GM12878 (cell line): ENCODE results near the gene NTSR1. TPM values are rescaled to one million over a fixed set of nuclear protein-coding genes. Genes with fewer than 3 reads are reported as not detected.

Source experiments
- ATAC-seq: fragments of 200-7000 bp; cut with Tn5 transposase; 3 replicates; pipeline ENCODE4 v1.9.1; 2020; ENCODE audit warnings: mild to moderate bottlenecking, moderate library complexity
- BruUV-seq: library from RNA; stranded (reverse); fragments of 400-500 nt; replicated peaks from 2 replicates; lab custom pipeline; 2021; lab: Mats Ljungman, UMichigan
- CTCF ChIA-PET: fragments of 300-600 bp; sonication (Branson Sonifier 250); formaldehyde crosslinking; extraction: SDS; loops from one replicate; lab custom pipeline; 2021; ENCODE audit warnings: inconsistent platforms; lab: Yijun Ruan, JAX
- POLR2A ChIA-PET: fragments of 350-600 bp; formaldehyde crosslinking; extraction: SDS; loops from one replicate; lab custom pipeline; 2021; ENCODE audit warnings: inconsistent platforms; lab: Charles Lee
- RAD21 ChIA-PET: fragments of 300-600 bp; sonication (Branson Sonifier 250); formaldehyde crosslinking; loops from one replicate; lab custom pipeline; 2023; ENCODE audit warnings: antibody characterized with exemption; ENCODE audit not compliant: unreplicated experiment; lab: Charles Lee
- SMC1A ChIA-PET: fragments of 300-600 bp; sonication (Branson Sonifier 250); formaldehyde crosslinking; loops from one replicate; lab custom pipeline; 2023; ENCODE audit not compliant: unreplicated experiment, uncharacterized antibody; lab: Charles Lee
- DNase-seq: peaks from one replicate; pipeline ENCODE4 v3.0.0-alpha.2; 2011; ENCODE audit warnings: low read depth, low spot score
- FAIRE-seq: peaks from 3 replicates; lab custom pipeline; 2011; peaks lifted over from hg19 to GRCh38; lab: Jason Lieb, UNC
- H2AFZ ChIP-seq: 2 replicates; pipeline ENCODE4 v1.6.0; 2011; ENCODE audit warnings: low read depth, low read length, control low read depth; ENCODE audit not compliant: control insufficient read depth
- H3K27ac ChIP-seq: 2 replicates; pipeline ENCODE4 v1.5.1; 2011; ENCODE audit warnings: control low read depth; ENCODE audit not compliant: control insufficient read depth, insufficient read depth
- H3K27me3 ChIP-seq, 2 experiments: replicated peaks in 1 of 2; 2 replicates each; pipeline versions ENCODE4 v1.6.0 to v1.6.1; 2011; ENCODE audit warnings: low read length in 1 of 2; ENCODE audit not compliant: control insufficient read depth in 2 of 2, insufficient read depth in 2 of 2
- H3K36me3 ChIP-seq, 2 experiments: 2 replicates each; pipeline ENCODE4 v1.5.1; 2011; ENCODE audit warnings: low read length in 1 of 2; ENCODE audit not compliant: control insufficient read depth in 2 of 2, insufficient read depth in 2 of 2
- H3K4me1 ChIP-seq: 2 replicates; pipeline ENCODE4 v1.6.1; 2011; ENCODE audit warnings: mild to moderate bottlenecking, low read length, moderate library complexity, mixed read lengths; ENCODE audit not compliant: control insufficient read depth, insufficient read depth
- H3K4me2 ChIP-seq: 2 replicates; pipeline ENCODE4 v1.6.0; 2011; ENCODE audit warnings: control low read depth; ENCODE audit not compliant: control insufficient read depth, insufficient read depth
- H3K4me3 ChIP-seq: fragments of 200-600 bp; sonication (generic); 2 replicates; pipeline ENCODE4 v1.5.1; 2016
- H3K79me2 ChIP-seq: 2 replicates; pipeline ENCODE4 v1.6.0; 2011; ENCODE audit warnings: low read length; ENCODE audit not compliant: control insufficient read depth, insufficient read depth
- H3K9ac ChIP-seq: 2 replicates; pipeline ENCODE4 v1.8.0; 2011; ENCODE audit warnings: low read length, control low read depth, mixed read lengths; ENCODE audit not compliant: control insufficient read depth, insufficient read depth
- H3K9me3 ChIP-seq: replicated peaks from 3 replicates; pipeline ENCODE4 v1.5.1; 2011; ENCODE audit warnings: mild to moderate bottlenecking, low read length; ENCODE audit not compliant: control insufficient read depth, insufficient read depth
- H4K20me1 ChIP-seq: 2 replicates; pipeline ENCODE4 v1.6.0; 2011; ENCODE audit not compliant: control insufficient read depth, insufficient read depth
- DPF2 ChIP-seq: fragments of 450-650 bp; IDR thresholded peaks from 2 replicates; pipeline ENCODE4 v1.6.1; 2017; ENCODE audit warnings: mild to moderate bottlenecking
- EED ChIP-seq: sonication (generic); IDR thresholded peaks from 2 replicates; pipeline ENCODE4 v1.6.1; 2016; ENCODE audit warnings: antibody characterized with exemption, low read depth
- ELK1 ChIP-seq: IDR thresholded peaks from 2 replicates; pipeline ENCODE4 v1.6.1; 2012; ENCODE audit warnings: low read depth, low read length, improper control_type of control experiment
- ETV6 ChIP-seq, 2 experiments: fragments of 450-650 bp in 1 of 2; IDR thresholded peaks in 1 of 2; conservative IDR thresholded peaks in 1 of 2; 2 replicates each; pipeline ENCODE4 v1.6.1; 2014; ENCODE audit warnings: antibody characterized with exemption in 1 of 2, borderline replicate concordance in 1 of 2, low read depth in 1 of 2, mild to moderate bottlenecking in 1 of 2, moderate library complexity in 1 of 2
- IKZF2 ChIP-seq, 2 experiments: fragments of 450-650 bp; IDR thresholded peaks; 2 replicates each; pipeline ENCODE4 v1.6.1; 2017; ENCODE audit warnings: mild to moderate bottlenecking in 2 of 2, moderate library complexity in 2 of 2
- JUNB ChIP-seq: IDR thresholded peaks from 2 replicates; pipeline ENCODE4 v1.6.1; 2016; ENCODE audit warnings: antibody characterized with exemption, mild to moderate bottlenecking
- KAT2A ChIP-seq: conservative IDR thresholded peaks from 2 replicates; pipeline ENCODE4 v1.6.1; 2011; ENCODE audit warnings: low read depth, low read length; ENCODE audit not compliant: control insufficient read depth
- LARP7 ChIP-seq: fragments of 450-650 bp; IDR thresholded peaks from 2 replicates; pipeline ENCODE4 v1.6.1; 2017; ENCODE audit warnings: mild to moderate bottlenecking
- MEF2A ChIP-seq: IDR thresholded peaks from 2 replicates; pipeline ENCODE4 v1.6.1; 2011; ENCODE audit warnings: low read depth, mild to moderate bottlenecking, low read length, moderate library complexity; ENCODE audit not compliant: insufficient read depth
- MXI1 ChIP-seq: fragments of 150-350 bp; IDR thresholded peaks from 2 replicates; pipeline ENCODE4 v1.6.1; 2011; ENCODE audit warnings: low read depth, mild to moderate bottlenecking, inconsistent platforms, low read length, improper control_type of control experiment
- NFYA ChIP-seq: IDR thresholded peaks from 2 replicates; pipeline ENCODE4 v1.6.1; 2011; ENCODE audit warnings: low read depth, mild to moderate bottlenecking, low read length, improper control_type of control experiment, borderline replicate concordance
- NR2C2 ChIP-seq: IDR thresholded peaks from 2 replicates; pipeline ENCODE4 v1.6.1; 2011; ENCODE audit warnings: borderline replicate concordance, low read depth; ENCODE audit not compliant: control insufficient read depth, insufficient read length
- RAD21 ChIP-seq: IDR thresholded peaks from 2 replicates; pipeline ENCODE4 v1.6.1; 2011; ENCODE audit warnings: mild to moderate bottlenecking, low read depth, low read length, moderate library complexity; ENCODE audit not compliant: insufficient read depth
- RBBP5 ChIP-seq: fragments of 200-600 bp; sonication (generic); conservative IDR thresholded peaks from 2 replicates; pipeline ENCODE4 v1.6.1; 2016
- SMAD5 ChIP-seq: IDR thresholded peaks from 2 replicates; pipeline ENCODE4 v1.6.1; 2016; ENCODE audit warnings: antibody characterized with exemption, low read depth
- SMARCA5 ChIP-seq: fragments of 450-650 bp; IDR thresholded peaks from 2 replicates; pipeline ENCODE4 v1.6.1; 2017; ENCODE audit warnings: mild to moderate bottlenecking
- USF1 ChIP-seq: IDR thresholded peaks from 2 replicates; pipeline ENCODE4 v1.6.1; 2011; ENCODE audit warnings: borderline replicate concordance, low read depth, mild to moderate bottlenecking, moderate library complexity, mixed read lengths, low read length; ENCODE audit not compliant: insufficient read depth; ENCODE audit errors: extremely low read length
- USF2 ChIP-seq: IDR thresholded peaks from 2 replicates; pipeline ENCODE4 v1.6.1; 2011; ENCODE audit warnings: low read depth, low read length, improper control_type of control experiment, borderline replicate concordance
- YBX1 ChIP-seq: fragments of 450-650 bp; IDR thresholded peaks from 2 replicates; pipeline ENCODE4 v1.6.1; 2016; ENCODE audit warnings: antibody characterized with exemption
- ZBED1 ChIP-seq: IDR thresholded peaks from 2 replicates; pipeline ENCODE4 v1.6.1; 2016; ENCODE audit warnings: borderline replicate concordance
- ZNF207 ChIP-seq: fragments of 450-650 bp; IDR thresholded peaks from 2 replicates; pipeline ENCODE4 v1.6.1; 2014; ENCODE audit warnings: antibody characterized with exemption, mild to moderate bottlenecking, borderline replicate concordance
- WGBS: methylation state at CpG from one replicate; pipeline ENCODE4 v1.1.6; 2016; ENCODE audit warnings: low lambda C conversion rate; ENCODE audit not compliant: insufficient replicate concordance, insufficient coverage; ENCODE audit errors: missing lambda C conversion rate; 5-methylcytosine and 5-hydroxymethylcytosine counted together
- in situ Hi-C: fragments of 300-500 bp; cut with MboI; formaldehyde crosslinking; loops from 9 replicates; pipeline ENCODE4 v1.14.3; 2018; ENCODE audit warnings: mixed read lengths
- intact Hi-C: fragments of 100-400 bp; cut with micrococcal nuclease; formaldehyde crosslinking; loops from one replicate; pipeline ENCODE4 v1.14.2; 2022; ENCODE audit not compliant: unreplicated experiment
- polyA plus RNA-seq, 11 experiments: library from polyadenylated mRNA; depleted of rRNA in 4 of 11; unstranded in 6 of 11; stranded (reverse) in 5 of 11; fragments of >200 nt; fragmentation: Nextera tagmentation in 4 of 11; fragmentation: Illumina TruSeq in 1 of 11; extraction: Ambion mirVana in 4 of 11; extraction: Trizol in 1 of 11; gene quantifications; 1 replicate in 1 of 11; 2 replicates in 10 of 11; pipeline versions ENCODE4 v1.2.1 to v1.2.3, GENCODE V29; 2011 to 2016; ENCODE audit warnings: inconsistent platforms in 2 of 11, missing spikeins in 2 of 11, low read depth in 1 of 11
- total RNA-seq, 4 experiments: library from RNA; depleted of rRNA in 3 of 4; stranded (reverse); fragments of >200 nt in 3 of 4; fragmentation: Illumina TruSeq in 1 of 4; extraction: Trizol in 1 of 4; gene quantifications; 2 replicates each; pipeline versions ENCODE4 v1.2.1 to v1.2.3, GENCODE V29; 2013 to 2021

Gene NTSR1
- total and polyA plus RNA-seq, 10 of the 15 experiments (the other 5 are each of a cell fraction or from before 2014, with no cell fraction given): not detected

- peak overlapping the region; percentile 96 for H3K4me3 ChIP-seq
- under 1% methylated on average over 29 of the region's 58 CpGs for WGBS
- no peak for DNase-seq
- TF ChIP-seq ZNF207 (no peak), JUNB (no peak), RAD21 (no peak), USF2 (no peak), NR2C2 (no peak), YBX1 (no peak), USF1 (no peak), DPF2 (0 out of 2 replicates have a peak, but pooled peaks have one; percentile 26), EED (no peak), ETV6 (conservative IDR thresholded peaks at IDR 0.05 in 1 of 2, IDR thresholded peaks at IDR 0.05 in 1 of 2; ENCODE audit: borderline replicate concordance in 1 of 2, low read depth in 1 of 2) (no peak), RBBP5 (no peak), SMAD5 (no peak), NFYA (no peak), SMARCA5 (no peak), IKZF2 (IDR thresholded peaks at IDR 0.05) (0 out of 4 replicates have a peak, but pooled peaks of 1 of the 2 experiments have one; percentile 12), KAT2A (no peak), MEF2A (no peak), ELK1 (no peak), LARP7 (0 out of 2 replicates have a peak, but pooled peaks have one; percentile 2), MXI1 (no peak), ZBED1 (no peak)
These were observed 96.6 kb downstream of the NTSR1 start for GRCh38 chr20:62805155-62805710.

More at GRCh38 chr20:62805155-62805710, 96.6 kb downstream of the NTSR1 start:
- Histone ChIP-seq H3K9ac (peak overlapping the region; percentile 86), H3K27ac (peak overlapping the region; percentile 66), H4K20me1 (no peaks in the 10 kb centered on the region), H3K4me2 (peak overlapping the region; percentile 92), H3K27me3 (no peaks in the 10 kb centered on the region), H3K9me3 (no peaks in the 10 kb centered on the region), H3K4me1 (peaks cover 18% of the 10 kb centered on the region), H2AFZ (no peak overlapping the region), H3K79me2 (peaks cover 25% of the 10 kb centered on the region), H3K36me3 (peaks cover 15 to 17% of the 10 kb centered on the region in 2 experiments; a peak in 3 of 4 replicates)
- RAD21 ChIA-PET: interaction anchor here (0.6 to 1.5 kb wide), 3 partner anchors 11 to 418 kb away, joined by 3 to 9 read pairs (median 4); partner anchors contain the start of gene RPS21
- intact Hi-C loops: loop anchor here (5.0 kb wide), 2 partner anchors 153 to 303 kb away; no protein-coding TSS in a partner anchor
- in situ Hi-C loops: no loop called here
- POLR2A ChIA-PET: interaction anchor here (1.1 to 2.0 kb wide), 2 partner anchors 9 to 11 kb away, joined by 6 to 11 read pairs; partner anchors contain the start of gene MRGBP
- ATAC-seq (peak; percentile 54), FAIRE-seq (no peak)
- SMC1A ChIA-PET: no interaction called here
- no TSS peak for BruUV-seq
- CTCF ChIA-PET: interaction anchor here (0.6 to 4.4 kb wide), 3 partner anchors 10 to 305 kb away, joined by 3 to 43 read pairs (median 3); partner anchors contain the start of gene MRGBP
